K562 (cell line): ENCODE measurements around the gene FTO. TPM values are rescaled to one million over a fixed set of nuclear protein-coding genes. Genes with fewer than 3 reads are reported as not detected.

Experiments
- CTBP1 ChIP-seq: fragments of 450-650 bp; IDR thresholded peaks from 2 replicates; pipeline ENCODE4 v1.6.1; 2016; ENCODE audit warnings: borderline replicate concordance
- KAT2B ChIP-seq: IDR thresholded peaks from one replicate; pipeline ENCODE4 v1.6.1; 2012; ENCODE audit warnings: low read depth, mild to moderate bottlenecking, control low read depth, inconsistent platforms, low read length, moderate library complexity
- MEIS2 ChIP-seq: fragments of 450-650 bp; IDR thresholded peaks from 2 replicates; pipeline ENCODE4 v1.6.1; 2014; ENCODE audit warnings: mild to moderate bottlenecking; ENCODE audit not compliant: partially characterized antibody
- NCOA6 ChIP-seq: fragments of 450-650 bp; IDR thresholded peaks from 2 replicates; pipeline ENCODE4 v1.6.1; 2017; ENCODE audit warnings: mild to moderate bottlenecking
- PRPF4 ChIP-seq: fragments of 200-400 bp; formaldehyde crosslinking; IDR thresholded peaks from one replicate; pipeline ENCODE4 v1.6.1; 2017; ENCODE audit warnings: low read length, low read depth, mild to moderate bottlenecking; ENCODE audit not compliant: insufficient read depth, poor library complexity, severe bottlenecking
- PTTG1 ChIP-seq: fragments of 450-650 bp; IDR thresholded peaks from 2 replicates; pipeline ENCODE4 v1.6.1; 2016; ENCODE audit warnings: low read depth, mild to moderate bottlenecking, missing genetic modification characterization, missing compliant biosample characterization
- SMARCB1 ChIP-seq: IDR thresholded peaks from 2 replicates; pipeline ENCODE4 v1.6.1; 2011; ENCODE audit warnings: improper control_type of control experiment, low read depth; ENCODE audit not compliant: insufficient read length
- STAT5A ChIP-seq: IDR thresholded peaks from 2 replicates; pipeline ENCODE4 v1.6.1; 2012; ENCODE audit warnings: low read length, inconsistent platforms, borderline replicate concordance
- TRIM28 ChIP-seq: fragments of 450-650 bp; IDR thresholded peaks from 2 replicates; pipeline ENCODE4 v1.6.1; 2017
- XRCC4 ChIP-seq: IDR thresholded peaks from one replicate; pipeline ENCODE4 v1.6.1; 2011; ENCODE audit not compliant: insufficient read depth, insufficient read length; ENCODE audit errors: extremely low read depth
- ZNF316 ChIP-seq: fragments of 450-650 bp; IDR thresholded peaks from 2 replicates; pipeline ENCODE4 v1.6.1; 2016
- polyA plus RNA-seq, 8 experiments: library from polyadenylated mRNA; depleted of rRNA in 4 of 8; stranded (reverse) in 5 of 8; unstranded in 3 of 8; fragments of >200 nt; fragmentation: Nextera tagmentation in 2 of 8; fragmentation: Illumina TruSeq in 1 of 8; extraction: Ambion mirVana in 2 of 8; extraction: Trizol in 1 of 8; gene quantifications; 2 replicates each; pipeline versions ENCODE4 v1.2.1 to v1.2.3, GENCODE V29; 2011 to 2014; ENCODE audit warnings: inconsistent platforms in 1 of 8, missing spikeins in 1 of 8
- total RNA-seq, 7 experiments: library from RNA; depleted of rRNA in 6 of 7; stranded (reverse); fragments of >200 nt in 6 of 7; fragmentation: Illumina TruSeq in 2 of 7; extraction: Trizol in 2 of 7; gene quantifications; 2 replicates each; pipeline versions ENCODE4 v1.2.1 to v1.2.3, GENCODE V29; 2011 to 2021; ENCODE audit warnings: low replicate concordance in 1 of 7
- TF ChIP-seq, protein P1 (sequence below), 2 experiments: fragments of 450-650 bp in 1 of 2; IDR thresholded peaks; 2 replicates each; pipeline ENCODE4 v1.6.1; 2011 to 2017; ENCODE audit warnings: low read depth in 2 of 2, antibody characterized with exemption in 1 of 2, borderline replicate concordance in 1 of 2, low read length in 1 of 2, mild to moderate bottlenecking in 1 of 2, mixed read lengths in 1 of 2; ENCODE audit not compliant: control insufficient read depth in 1 of 2
- TF ChIP-seq, protein P2 (sequence below): fragments of 450-650 bp; IDR thresholded peaks from 2 replicates; pipeline ENCODE4 v1.6.1; 2016; ENCODE audit warnings: mild to moderate bottlenecking
- TF ChIP-seq, protein P3 (sequence below): fragments of 450-650 bp; IDR thresholded peaks from 2 replicates; pipeline ENCODE4 v1.7.1; 2018; ENCODE audit warnings: mild to moderate bottlenecking, low read depth; ENCODE audit not compliant: partially characterized antibody

The FTO gene
- total and polyA plus RNA-seq, 9 of the 15 experiments (the other 6 are each of a cell fraction or from before 2014, with no cell fraction given), result 11.3 to 27.7 (median 25.5) TPM

DNA sequence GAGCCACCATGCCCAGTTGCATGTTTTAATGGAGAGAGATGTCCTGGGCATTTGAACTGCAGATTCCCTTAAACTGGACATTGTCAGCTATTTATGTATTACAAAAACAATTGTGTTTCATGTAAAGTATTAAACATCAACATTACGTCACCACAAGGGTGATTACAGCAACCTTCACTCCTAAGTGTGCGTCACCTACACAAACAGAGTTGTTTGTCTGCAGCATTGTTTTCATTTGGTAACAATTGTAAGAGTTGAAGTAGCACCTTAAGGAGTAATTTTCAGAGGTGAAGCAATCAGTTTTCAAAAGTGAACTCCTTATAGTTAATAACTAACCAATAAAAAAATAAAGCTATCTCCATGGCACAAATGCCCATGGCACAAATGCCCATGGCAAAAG, 311.2 kb downstream of the FTO start (continued):
- TF ChIP-seq, protein P1, sequence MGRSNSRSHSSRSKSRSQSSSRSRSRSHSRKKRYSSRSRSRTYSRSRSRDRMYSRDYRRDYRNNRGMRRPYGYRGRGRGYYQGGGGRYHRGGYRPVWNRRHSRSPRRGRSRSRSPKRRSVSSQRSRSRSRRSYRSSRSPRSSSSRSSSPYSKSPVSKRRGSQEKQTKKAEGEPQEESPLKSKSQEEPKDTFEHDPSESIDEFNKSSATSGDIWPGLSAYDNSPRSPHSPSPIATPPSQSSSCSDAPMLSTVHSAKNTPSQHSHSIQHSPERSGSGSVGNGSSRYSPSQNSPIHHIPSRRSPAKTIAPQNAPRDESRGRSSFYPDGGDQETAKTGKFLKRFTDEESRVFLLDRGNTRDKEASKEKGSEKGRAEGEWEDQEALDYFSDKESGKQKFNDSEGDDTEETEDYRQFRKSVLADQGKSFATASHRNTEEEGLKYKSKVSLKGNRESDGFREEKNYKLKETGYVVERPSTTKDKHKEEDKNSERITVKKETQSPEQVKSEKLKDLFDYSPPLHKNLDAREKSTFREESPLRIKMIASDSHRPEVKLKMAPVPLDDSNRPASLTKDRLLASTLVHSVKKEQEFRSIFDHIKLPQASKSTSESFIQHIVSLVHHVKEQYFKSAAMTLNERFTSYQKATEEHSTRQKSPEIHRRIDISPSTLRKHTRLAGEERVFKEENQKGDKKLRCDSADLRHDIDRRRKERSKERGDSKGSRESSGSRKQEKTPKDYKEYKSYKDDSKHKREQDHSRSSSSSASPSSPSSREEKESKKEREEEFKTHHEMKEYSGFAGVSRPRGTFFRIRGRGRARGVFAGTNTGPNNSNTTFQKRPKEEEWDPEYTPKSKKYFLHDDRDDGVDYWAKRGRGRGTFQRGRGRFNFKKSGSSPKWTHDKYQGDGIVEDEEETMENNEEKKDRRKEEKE (IDR thresholded peaks at IDR 0.05; ENCODE audit: borderline replicate concordance in 1 of 2, control insufficient read depth in 1 of 2, low read depth in 2 of 2, low read length in 1 of 2), result no peak
- TF ChIP-seq TRIM28 (no peak), KAT2B (no peak), PRPF4 (no peak), STAT5A (no peak), XRCC4 (no peak), NCOA6 (no peak), CTBP1 (no peak), ZNF316 (no peak), SMARCB1 (no peak), PTTG1 (tag) (no peak), MEIS2 (no peak)
- TF ChIP-seq, protein P2, sequence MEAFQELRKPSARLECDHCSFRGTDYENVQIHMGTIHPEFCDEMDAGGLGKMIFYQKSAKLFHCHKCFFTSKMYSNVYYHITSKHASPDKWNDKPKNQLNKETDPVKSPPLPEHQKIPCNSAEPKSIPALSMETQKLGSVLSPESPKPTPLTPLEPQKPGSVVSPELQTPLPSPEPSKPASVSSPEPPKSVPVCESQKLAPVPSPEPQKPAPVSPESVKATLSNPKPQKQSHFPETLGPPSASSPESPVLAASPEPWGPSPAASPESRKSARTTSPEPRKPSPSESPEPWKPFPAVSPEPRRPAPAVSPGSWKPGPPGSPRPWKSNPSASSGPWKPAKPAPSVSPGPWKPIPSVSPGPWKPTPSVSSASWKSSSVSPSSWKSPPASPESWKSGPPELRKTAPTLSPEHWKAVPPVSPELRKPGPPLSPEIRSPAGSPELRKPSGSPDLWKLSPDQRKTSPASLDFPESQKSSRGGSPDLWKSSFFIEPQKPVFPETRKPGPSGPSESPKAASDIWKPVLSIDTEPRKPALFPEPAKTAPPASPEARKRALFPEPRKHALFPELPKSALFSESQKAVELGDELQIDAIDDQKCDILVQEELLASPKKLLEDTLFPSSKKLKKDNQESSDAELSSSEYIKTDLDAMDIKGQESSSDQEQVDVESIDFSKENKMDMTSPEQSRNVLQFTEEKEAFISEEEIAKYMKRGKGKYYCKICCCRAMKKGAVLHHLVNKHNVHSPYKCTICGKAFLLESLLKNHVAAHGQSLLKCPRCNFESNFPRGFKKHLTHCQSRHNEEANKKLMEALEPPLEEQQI, result no peak
- TF ChIP-seq, protein P3, sequence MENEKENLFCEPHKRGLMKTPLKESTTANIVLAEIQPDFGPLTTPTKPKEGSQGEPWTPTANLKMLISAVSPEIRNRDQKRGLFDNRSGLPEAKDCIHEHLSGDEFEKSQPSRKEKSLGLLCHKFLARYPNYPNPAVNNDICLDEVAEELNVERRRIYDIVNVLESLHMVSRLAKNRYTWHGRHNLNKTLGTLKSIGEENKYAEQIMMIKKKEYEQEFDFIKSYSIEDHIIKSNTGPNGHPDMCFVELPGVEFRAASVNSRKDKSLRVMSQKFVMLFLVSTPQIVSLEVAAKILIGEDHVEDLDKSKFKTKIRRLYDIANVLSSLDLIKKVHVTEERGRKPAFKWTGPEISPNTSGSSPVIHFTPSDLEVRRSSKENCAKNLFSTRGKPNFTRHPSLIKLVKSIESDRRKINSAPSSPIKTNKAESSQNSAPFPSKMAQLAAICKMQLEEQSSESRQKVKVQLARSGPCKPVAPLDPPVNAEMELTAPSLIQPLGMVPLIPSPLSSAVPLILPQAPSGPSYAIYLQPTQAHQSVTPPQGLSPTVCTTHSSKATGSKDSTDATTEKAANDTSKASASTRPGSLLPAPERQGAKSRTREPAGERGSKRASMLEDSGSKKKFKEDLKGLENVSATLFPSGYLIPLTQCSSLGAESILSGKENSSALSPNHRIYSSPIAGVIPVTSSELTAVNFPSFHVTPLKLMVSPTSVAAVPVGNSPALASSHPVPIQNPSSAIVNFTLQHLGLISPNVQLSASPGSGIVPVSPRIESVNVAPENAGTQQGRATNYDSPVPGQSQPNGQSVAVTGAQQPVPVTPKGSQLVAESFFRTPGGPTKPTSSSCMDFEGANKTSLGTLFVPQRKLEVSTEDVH, result no peak
